ENCODE measurements around the gene HOMEZ. TPM values are rescaled to one million over a fixed set of nuclear protein-coding genes. Genes with fewer than 3 reads are reported as not detected.
A peak's percentile ranks its signal among the peaks of the same experiment; 100 is the strongest.

Gene HOMEZ
- total and polyA plus RNA-seq, 2 experiments from 2014 or later: 5.3 to 7.9 TPM

DNA sequence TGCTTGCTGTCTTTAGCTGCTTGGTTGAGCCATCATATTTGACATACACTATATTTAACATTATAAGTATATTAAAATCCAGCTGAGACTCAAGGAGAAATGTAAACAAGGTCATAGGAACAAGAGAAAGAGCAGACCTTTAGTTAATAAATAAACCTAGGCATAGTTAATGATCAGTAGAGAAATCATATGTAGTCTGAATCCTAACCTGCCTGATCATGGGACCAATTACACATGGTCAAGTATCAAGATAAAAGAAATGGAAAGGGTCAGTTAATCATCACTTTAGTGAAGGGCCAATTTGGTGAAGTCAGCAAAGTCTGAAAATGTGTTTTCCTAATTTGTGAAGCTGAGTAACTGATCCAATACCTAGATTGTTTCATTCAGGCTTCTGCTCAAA lies 40.6 kb downstream of the HOMEZ start:
- H3K27me3 Mint-ChIP-seq (ENCODE audit: insufficient read depth, low read depth, poor library complexity): peaks cover 1% of the 10 kb centered on the region
- Histone ChIP-seq H3K27ac (ENCODE audit: low read depth) (no peak overlapping the region), H3F3A (replicated peaks; ENCODE audit: low read depth) (no peaks in the 10 kb centered on the region), H4K20me1 (replicated peaks; ENCODE audit: insufficient read depth) (no peaks in the 10 kb centered on the region), H3K9me2 (ENCODE audit: insufficient read depth) (no peaks in the 10 kb centered on the region), H3K79me2 (replicated peaks; ENCODE audit: insufficient read depth) (no peaks in the 10 kb centered on the region), H3K4me3 (no peak overlapping the region), H3K4me2 (no peak overlapping the region), H3K4me1 (ENCODE audit: insufficient read depth) (peaks cover 13% of the 10 kb centered on the region), H3K27me3 (ENCODE audit: insufficient read depth) (no peaks in the 10 kb centered on the region), H2AFZ (0 out of 2 replicates have a peak overlapping the region, but pooled peaks have one; percentile 2), H3K36me3 (ENCODE audit: insufficient read depth) (no peaks in the 10 kb centered on the region)
- H3K36me3 Mint-ChIP-seq (ENCODE audit: low read depth): no peaks in the 10 kb centered on the region
- no peaks in the 10 kb centered on the region for H3K9me3 Mint-ChIP-seq
- no peak overlapping the region for H3K4me3 Mint-ChIP-seq
- H3K27ac Mint-ChIP-seq: no peak overlapping the region
- H3K4me1 Mint-ChIP-seq: peaks cover 10% of the 10 kb centered on the region
- no peak for TF ChIP-seq CREB1 (CRISPR knock-in tag; IDR thresholded peaks at IDR 0.05; ENCODE audit: low read depth)
- TF ChIP-seq EZH2 (IDR thresholded peaks at IDR 0.05; ENCODE audit: low read depth, unreplicated experiment): no peak
- TF ChIP-seq, protein P1, sequence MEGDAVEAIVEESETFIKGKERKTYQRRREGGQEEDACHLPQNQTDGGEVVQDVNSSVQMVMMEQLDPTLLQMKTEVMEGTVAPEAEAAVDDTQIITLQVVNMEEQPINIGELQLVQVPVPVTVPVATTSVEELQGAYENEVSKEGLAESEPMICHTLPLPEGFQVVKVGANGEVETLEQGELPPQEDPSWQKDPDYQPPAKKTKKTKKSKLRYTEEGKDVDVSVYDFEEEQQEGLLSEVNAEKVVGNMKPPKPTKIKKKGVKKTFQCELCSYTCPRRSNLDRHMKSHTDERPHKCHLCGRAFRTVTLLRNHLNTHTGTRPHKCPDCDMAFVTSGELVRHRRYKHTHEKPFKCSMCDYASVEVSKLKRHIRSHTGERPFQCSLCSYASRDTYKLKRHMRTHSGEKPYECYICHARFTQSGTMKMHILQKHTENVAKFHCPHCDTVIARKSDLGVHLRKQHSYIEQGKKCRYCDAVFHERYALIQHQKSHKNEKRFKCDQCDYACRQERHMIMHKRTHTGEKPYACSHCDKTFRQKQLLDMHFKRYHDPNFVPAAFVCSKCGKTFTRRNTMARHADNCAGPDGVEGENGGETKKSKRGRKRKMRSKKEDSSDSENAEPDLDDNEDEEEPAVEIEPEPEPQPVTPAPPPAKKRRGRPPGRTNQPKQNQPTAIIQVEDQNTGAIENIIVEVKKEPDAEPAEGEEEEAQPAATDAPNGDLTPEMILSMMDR (conservative IDR thresholded peaks at IDR 0.05; ENCODE audit: low read depth in 2 of 2): no peak
- TF ChIP-seq ZNF462 (CRISPR knock-in tag; IDR thresholded peaks at IDR 0.05): no peak
- TF ChIP-seq, protein P2, sequence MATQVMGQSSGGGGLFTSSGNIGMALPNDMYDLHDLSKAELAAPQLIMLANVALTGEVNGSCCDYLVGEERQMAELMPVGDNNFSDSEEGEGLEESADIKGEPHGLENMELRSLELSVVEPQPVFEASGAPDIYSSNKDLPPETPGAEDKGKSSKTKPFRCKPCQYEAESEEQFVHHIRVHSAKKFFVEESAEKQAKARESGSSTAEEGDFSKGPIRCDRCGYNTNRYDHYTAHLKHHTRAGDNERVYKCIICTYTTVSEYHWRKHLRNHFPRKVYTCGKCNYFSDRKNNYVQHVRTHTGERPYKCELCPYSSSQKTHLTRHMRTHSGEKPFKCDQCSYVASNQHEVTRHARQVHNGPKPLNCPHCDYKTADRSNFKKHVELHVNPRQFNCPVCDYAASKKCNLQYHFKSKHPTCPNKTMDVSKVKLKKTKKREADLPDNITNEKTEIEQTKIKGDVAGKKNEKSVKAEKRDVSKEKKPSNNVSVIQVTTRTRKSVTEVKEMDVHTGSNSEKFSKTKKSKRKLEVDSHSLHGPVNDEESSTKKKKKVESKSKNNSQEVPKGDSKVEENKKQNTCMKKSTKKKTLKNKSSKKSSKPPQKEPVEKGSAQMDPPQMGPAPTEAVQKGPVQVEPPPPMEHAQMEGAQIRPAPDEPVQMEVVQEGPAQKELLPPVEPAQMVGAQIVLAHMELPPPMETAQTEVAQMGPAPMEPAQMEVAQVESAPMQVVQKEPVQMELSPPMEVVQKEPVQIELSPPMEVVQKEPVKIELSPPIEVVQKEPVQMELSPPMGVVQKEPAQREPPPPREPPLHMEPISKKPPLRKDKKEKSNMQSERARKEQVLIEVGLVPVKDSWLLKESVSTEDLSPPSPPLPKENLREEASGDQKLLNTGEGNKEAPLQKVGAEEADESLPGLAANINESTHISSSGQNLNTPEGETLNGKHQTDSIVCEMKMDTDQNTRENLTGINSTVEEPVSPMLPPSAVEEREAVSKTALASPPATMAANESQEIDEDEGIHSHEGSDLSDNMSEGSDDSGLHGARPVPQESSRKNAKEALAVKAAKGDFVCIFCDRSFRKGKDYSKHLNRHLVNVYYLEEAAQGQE (IDR thresholded peaks at IDR 0.05; ENCODE audit: unreplicated experiment): no peak
- no peak for TF ChIP-seq NANOG (IDR thresholded peaks at IDR 0.05; ENCODE audit: borderline replicate concordance)
- no peak for TF ChIP-seq JUNB (IDR thresholded peaks at IDR 0.05; ENCODE audit: unreplicated experiment)
- no peak for TF ChIP-seq ZNF114 (CRISPR knock-in tag; IDR thresholded peaks at IDR 0.05)
- DNase-seq (ENCODE audit: low spot score) (no peak), ATAC-seq (no peak)
